Esophagus squamous epithelium (tissue), 5 donors: ENCODE data around the gene BCAR3. TPM values are rescaled to one million over a fixed set of nuclear protein-coding genes. Genes with fewer than 3 reads are reported as not detected.
"Not testable (repeated sequence)": the region's sequence is repeated elsewhere in the genome, so short reads cannot be mapped to it uniquely, and the experiment has no call there.

ENCODE experiments used
- DNase-seq: peaks from one replicate; lab custom pipeline; 2025; lab: John Stamatoyannopoulos, UW
- H3K27ac ChIP-seq, 4 donors: fragments of 200-600 bp; sonication (generic); one replicate each; pipeline ENCODE4 v1.5.1; 2016 to 2019; ENCODE audit warnings: mild to moderate bottlenecking in 1 of 4
- H3K27me3 ChIP-seq, 4 donors: fragments of 200-600 bp; sonication (generic); 1 replicate in 3 of 4; 2 replicates in 1 of 4; pipeline versions ENCODE4 v1.5.1 to v1.6.0; 2017 to 2021; ENCODE audit warnings: antibody characterized with exemption in 1 of 4
- H3K36me3 ChIP-seq, 3 donors: fragments of 200-600 bp; sonication (generic); one replicate each; pipeline ENCODE4 v1.5.1; 2016 to 2019
- H3K4me1 ChIP-seq, 3 donors: fragments of 200-600 bp; sonication (generic); one replicate each; pipeline ENCODE4 v1.5.1; 2017 to 2019
- H3K4me3 ChIP-seq, 4 donors: fragments of 200-600 bp; sonication (generic); 1 replicate in 3 of 4; 2 replicates in 1 of 4; pipeline ENCODE4 v1.5.1; 2016 to 2019; ENCODE audit warnings: mild to moderate bottlenecking in 2 of 4, moderate library complexity in 1 of 4
- H3K9me3 ChIP-seq, 3 donors: fragments of 200-600 bp; sonication (generic); one replicate each; pipeline ENCODE4 v1.5.1; 2016 to 2019
- POLR2A ChIP-seq, 4 donors: fragments of 450-650 bp; IDR thresholded peaks; one replicate each; pipeline ENCODE4 v1.6.1; 2017; ENCODE audit warnings: antibody characterized with exemption in 4 of 4, mild to moderate bottlenecking in 4 of 4, moderate library complexity in 3 of 4
- WGBS, 2 donors: methylation state at CpG; one replicate each; pipeline ENCODE4 v1.1.5; 2018; 5-methylcytosine and 5-hydroxymethylcytosine counted together
- intact Hi-C: fragments of 100-400 bp; cut with DNase I; formaldehyde crosslinking; loops from one replicate; pipeline ENCODE4 v1.15.0; 2022
- total RNA-seq, 4 donors: library from RNA; depleted of rRNA; stranded (reverse); fragments of >200 nt; gene quantifications; one replicate each; pipeline ENCODE4 v1.1.0, GENCODE V29; 2016
- TF ChIP-seq, protein P1 (sequence below), 6 experiments: fragments of 450-650 bp in 4 of 6; fragments of 200-600 bp in 2 of 6; sonication (generic) in 2 of 6; IDR thresholded peaks; one replicate each; pipeline ENCODE4 v1.5.1; 2016 to 2019; ENCODE audit warnings: antibody characterized with exemption in 6 of 6, mild to moderate bottlenecking in 4 of 6, moderate library complexity in 4 of 6
- donor health status: DM: yes; HTN: yes; CAD: no.

Gene BCAR3
- total RNA-seq, 4 donors from 2014 or later = 6.9 to 17.5 (median 9.4) TPM

DNA sequence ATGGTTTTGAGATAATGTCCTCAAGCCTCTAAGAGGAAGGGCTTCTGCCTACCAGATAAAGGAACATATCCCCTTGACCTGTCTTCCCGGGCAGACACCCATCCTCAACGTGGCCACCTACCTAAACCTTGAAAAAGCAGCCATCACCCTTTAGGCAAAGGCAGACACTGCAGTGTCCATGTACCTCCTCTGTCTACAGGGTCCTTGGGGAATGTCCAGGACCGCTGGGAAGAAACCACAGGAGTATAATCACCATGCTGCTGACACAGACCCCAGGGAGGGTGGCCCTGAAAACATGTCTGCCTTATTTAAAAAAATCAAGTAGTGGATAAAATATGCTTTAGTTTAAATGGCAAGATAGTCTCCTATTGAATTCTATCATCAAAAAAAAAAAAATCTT, 16.6 kb downstream of the BCAR3 start:
- 41 to 43% methylated on average over 3 of the region's 3 CpGs for WGBS, 2 donors
- H3K27me3 ChIP-seq = no peaks in the 10 kb centered on the region
- intact Hi-C loops = no loop called here
- peaks cover 0 to 5% (median 0%) of the 10 kb centered on the region in 3 donors for H3K36me3 ChIP-seq
- TF ChIP-seq, protein P1, sequence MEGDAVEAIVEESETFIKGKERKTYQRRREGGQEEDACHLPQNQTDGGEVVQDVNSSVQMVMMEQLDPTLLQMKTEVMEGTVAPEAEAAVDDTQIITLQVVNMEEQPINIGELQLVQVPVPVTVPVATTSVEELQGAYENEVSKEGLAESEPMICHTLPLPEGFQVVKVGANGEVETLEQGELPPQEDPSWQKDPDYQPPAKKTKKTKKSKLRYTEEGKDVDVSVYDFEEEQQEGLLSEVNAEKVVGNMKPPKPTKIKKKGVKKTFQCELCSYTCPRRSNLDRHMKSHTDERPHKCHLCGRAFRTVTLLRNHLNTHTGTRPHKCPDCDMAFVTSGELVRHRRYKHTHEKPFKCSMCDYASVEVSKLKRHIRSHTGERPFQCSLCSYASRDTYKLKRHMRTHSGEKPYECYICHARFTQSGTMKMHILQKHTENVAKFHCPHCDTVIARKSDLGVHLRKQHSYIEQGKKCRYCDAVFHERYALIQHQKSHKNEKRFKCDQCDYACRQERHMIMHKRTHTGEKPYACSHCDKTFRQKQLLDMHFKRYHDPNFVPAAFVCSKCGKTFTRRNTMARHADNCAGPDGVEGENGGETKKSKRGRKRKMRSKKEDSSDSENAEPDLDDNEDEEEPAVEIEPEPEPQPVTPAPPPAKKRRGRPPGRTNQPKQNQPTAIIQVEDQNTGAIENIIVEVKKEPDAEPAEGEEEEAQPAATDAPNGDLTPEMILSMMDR (IDR thresholded peaks at IDR 0.05) = no peak
- no peak for TF ChIP-seq POLR2A (IDR thresholded peaks at IDR 0.05)
- H3K27ac ChIP-seq = peak overlapping the region; percentile 41 to 58 (median 47)
- DNase-seq = no peak
- peaks cover 10 to 84% (median 43%) of the 10 kb centered on the region in 3 donors for H3K4me1 ChIP-seq
- H3K4me3 ChIP-seq = no peak overlapping the region
- no peaks in the 10 kb centered on the region for H3K9me3 ChIP-seq

DNA sequence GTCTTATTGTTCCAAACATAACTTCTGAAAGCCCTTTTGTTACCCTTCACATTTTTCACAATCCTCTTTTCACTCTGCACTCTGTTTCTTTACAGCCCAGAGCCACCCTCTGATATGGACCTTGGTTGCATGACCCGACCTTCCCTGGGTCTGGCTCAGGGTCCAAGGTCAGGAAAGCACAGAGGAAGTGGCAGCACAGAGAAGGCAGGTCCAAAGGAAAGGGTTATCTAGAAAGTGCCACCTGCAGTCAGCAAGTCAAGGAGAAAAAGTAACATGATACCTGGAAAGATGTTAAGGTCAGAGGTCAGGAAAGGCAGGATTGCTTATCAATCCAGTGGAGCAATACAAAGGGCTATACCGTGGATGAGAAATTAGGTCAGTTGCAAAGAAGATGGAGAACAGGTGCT, 18.4 kb downstream of the BCAR3 start:
- H3K4me3 ChIP-seq = no peak overlapping the region
- H3K27ac ChIP-seq = peak overlapping the region in 1 of 4 donors; percentile 66
- intact Hi-C loops = no loop called here
- peaks cover 0 to 5% (median 0%) of the 10 kb centered on the region in 3 donors for H3K36me3 ChIP-seq
- H3K27me3 ChIP-seq = no peaks in the 10 kb centered on the region
- no peaks in the 10 kb centered on the region for H3K9me3 ChIP-seq
- H3K4me1 ChIP-seq = peaks cover 10 to 71% (median 40%) of the 10 kb centered on the region in 3 donors
- DNase-seq = no peak
- TF ChIP-seq, protein P1 (IDR thresholded peaks at IDR 0.05) = no peak
- TF ChIP-seq POLR2A (IDR thresholded peaks at IDR 0.05) = no peak
- WGBS, 2 donors = 82 to 97% methylated on average over 1 to 2 of the region's 2 CpGs

DNA sequence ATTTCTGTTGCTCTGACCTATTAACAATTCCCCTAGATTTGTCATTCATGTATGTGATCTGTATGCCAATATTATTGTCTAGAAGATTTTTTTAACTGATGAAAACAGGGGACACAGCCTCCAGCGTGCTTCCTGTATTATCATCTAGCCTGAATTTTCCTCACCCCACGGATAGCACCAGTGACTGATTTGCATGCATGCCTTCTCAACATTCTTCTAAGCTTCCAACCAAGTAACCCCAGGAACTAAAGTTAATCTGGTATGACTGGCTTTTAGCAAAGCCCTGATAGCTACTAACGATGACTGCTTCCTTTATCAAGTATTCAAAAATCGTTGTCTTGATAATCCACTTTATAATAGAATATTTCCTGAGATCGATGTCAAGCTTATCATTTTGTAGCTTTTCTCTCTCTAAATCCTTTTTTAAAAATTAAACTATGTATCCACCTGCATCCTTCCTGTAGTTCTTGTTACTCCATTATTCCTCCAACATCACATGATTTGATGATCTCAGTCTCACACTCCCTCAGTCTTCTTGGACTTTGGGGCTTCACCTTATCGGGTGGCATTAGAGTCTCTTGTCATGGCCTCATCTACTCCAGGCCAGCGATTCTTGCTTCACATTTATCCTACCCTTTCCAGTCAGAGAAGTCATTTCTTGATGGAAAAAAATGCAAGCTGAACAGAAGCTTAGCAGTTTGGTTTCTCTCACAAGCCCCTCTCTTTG, 19.0 kb downstream of the BCAR3 start:
- intact Hi-C loops = no loop called here
- TF ChIP-seq, protein P1 (IDR thresholded peaks at IDR 0.05) = no peak
- TF ChIP-seq POLR2A (IDR thresholded peaks at IDR 0.05) = no peak
- peaks cover 10 to 65% (median 40%) of the 10 kb centered on the region in 3 donors for H3K4me1 ChIP-seq
- no peaks in the 10 kb centered on the region for H3K9me3 ChIP-seq
- peak overlapping the region; percentile 4 to 66 (median 12) for H3K27ac ChIP-seq
- no peaks in the 10 kb centered on the region for H3K36me3 ChIP-seq
- DNase-seq = no peak
- 63 to 74% methylated on average over 7 of the region's 7 CpGs for whole genome bisulfite sequencing, 2 donors
- no peak overlapping the region for H3K4me3 ChIP-seq
- no peaks in the 10 kb centered on the region for H3K27me3 ChIP-seq

- WGBS, 2 donors = 40 to 47% methylated on average over 7 of the region's 7 CpGs
- no peaks in the 10 kb centered on the region for H3K9me3 ChIP-seq
- peak overlapping the region in 1 of 4 donors; percentile 17 for H3K4me3 ChIP-seq
- H3K4me1 ChIP-seq = peaks cover 10 to 58% (median 39%) of the 10 kb centered on the region in 3 donors
- H3K27ac ChIP-seq = peak overlapping the region; percentile 6 to 66 (median 24)
- no peaks in the 10 kb centered on the region for H3K36me3 ChIP-seq
- no peaks in the 10 kb centered on the region for H3K27me3 ChIP-seq
- DNase-seq = no peak
- intact Hi-C loops = no loop called here
- no peak for TF ChIP-seq POLR2A (IDR thresholded peaks at IDR 0.05)
- TF ChIP-seq, protein P1 (IDR thresholded peaks at IDR 0.05) = no peak
Measured at GRCh38 chr1:93661829-93662474, 19.7 kb downstream of the BCAR3 start.

DNA sequence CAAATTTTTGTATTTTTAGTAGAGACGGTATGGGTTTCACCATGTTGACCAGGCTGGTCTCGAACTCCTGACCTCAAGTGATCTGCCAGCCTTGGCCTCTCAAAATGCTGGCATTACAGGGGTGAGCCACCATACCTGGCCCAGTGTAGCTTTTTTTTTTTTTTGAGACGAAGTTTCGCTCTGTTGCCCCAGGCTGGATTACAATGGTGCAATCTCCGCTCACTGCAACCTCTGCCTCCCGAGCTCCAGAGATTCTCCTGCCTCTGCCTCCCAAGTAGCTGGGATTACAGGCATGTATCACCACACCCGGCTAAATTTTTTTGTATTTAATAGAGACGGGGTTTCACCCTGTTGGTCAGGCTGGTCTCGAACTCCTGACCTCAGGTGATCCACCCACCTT, 20.3 kb downstream of the BCAR3 start:
- H3K4me1 ChIP-seq = peaks cover 10 to 52% (median 34%) of the 10 kb centered on the region in 3 donors
- not testable (repeated sequence) for DNase-seq

More for the DNA sequence above, 20.3 kb downstream of the BCAR3 start:
- H3K36me3 ChIP-seq, intact Hi-C loops, H3K4me3 ChIP-seq, H3K27me3 ChIP-seq, H3K9me3 ChIP-seq: not testable (repeated sequence)
- H3K27ac ChIP-seq = peak overlapping the region in 2 of 4 donors; percentile 18 to 66
- WGBS, 2 donors = 89 to 96% methylated on average over 7 to 9 of the region's 9 CpGs
